ENCODE measurements around the gene PIGV. TPM values are rescaled to one million over a fixed set of nuclear protein-coding genes. Genes with fewer than 3 reads are reported as not detected.
A peak's percentile ranks its signal among the peaks of the same experiment; 100 is the strongest.

Gene PIGV
- total RNA-seq, 1 donor from 2014 or later = 11.5 TPM

GRCh38 chr1:26787381-26787705 lies 407 bp upstream of the PIGV start:
- no peak for TF ChIP-seq CTCF (IDR thresholded peaks at IDR 0.05; ENCODE audit: insufficient read depth, low read length, poor library complexity, severe bottlenecking)
- Histone ChIP-seq H3K27me3 (ENCODE audit: control insufficient read depth, insufficient read depth, low read length) (no peaks in the 10 kb centered on the region), H3K36me3 (ENCODE audit: control insufficient read depth, insufficient read depth, low read length) (no peaks in the 10 kb centered on the region), H3K4me3 (ENCODE audit: low read depth, low read length) (peak overlapping the region; percentile 68)
- no peak for DNase-seq (ENCODE audit: low read depth)

- Histone ChIP-seq H3K4me3 (ENCODE audit: low read depth, low read length) (peak overlapping the region; percentile 68), H3K36me3 (ENCODE audit: control insufficient read depth, insufficient read depth, low read length) (no peaks in the 10 kb centered on the region), H3K27me3 (ENCODE audit: control insufficient read depth, insufficient read depth, low read length) (no peaks in the 10 kb centered on the region)
- no peak for TF ChIP-seq CTCF (IDR thresholded peaks at IDR 0.05; ENCODE audit: insufficient read depth, low read length, poor library complexity, severe bottlenecking)
- no peak for DNase-seq (ENCODE audit: low read depth)
Observed at GRCh38 chr1:26788515-26788785, 700 bp downstream of the PIGV start.

- peak; percentile 96 for TF ChIP-seq CTCF (IDR thresholded peaks at IDR 0.05; ENCODE audit: insufficient read depth, low read length, poor library complexity, severe bottlenecking)
- Histone ChIP-seq H3K4me3 (ENCODE audit: low read depth, low read length) (peak overlapping the region; percentile 68), H3K27me3 (ENCODE audit: control insufficient read depth, insufficient read depth, low read length) (no peaks in the 10 kb centered on the region), H3K36me3 (ENCODE audit: control insufficient read depth, insufficient read depth, low read length) (no peaks in the 10 kb centered on the region)
- DNase-seq (ENCODE audit: low read depth) = no peak
Observed at GRCh38 chr1:26788836-26789611, 1.3 kb downstream of the PIGV start.

DNA sequence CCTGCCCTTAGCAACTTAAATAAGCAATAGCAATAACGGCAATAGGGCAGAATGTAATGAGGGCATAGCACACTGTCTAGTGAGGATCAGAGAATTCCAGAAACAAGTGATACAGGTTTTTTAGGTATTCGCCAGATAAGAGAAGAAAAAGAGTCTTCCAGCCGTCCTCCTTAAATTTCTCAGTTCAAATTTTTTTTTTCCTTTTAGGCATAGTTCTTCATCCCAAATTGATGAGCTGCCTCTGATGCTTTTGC lies 1.8 kb downstream of the PIGV start:
- Histone ChIP-seq H3K27me3 (ENCODE audit: control insufficient read depth, insufficient read depth, low read length) (no peaks in the 10 kb centered on the region), H3K36me3 (ENCODE audit: control insufficient read depth, insufficient read depth, low read length) (no peaks in the 10 kb centered on the region), H3K4me3 (ENCODE audit: low read depth, low read length) (no peak overlapping the region)
- TF ChIP-seq CTCF (IDR thresholded peaks at IDR 0.05; ENCODE audit: insufficient read depth, low read length, poor library complexity, severe bottlenecking) = no peak
- no peak for DNase-seq (ENCODE audit: low read depth)

GRCh38 chr1:26789931-26790330 lies 2.2 kb downstream of the PIGV start:
- no peak for TF ChIP-seq CTCF (IDR thresholded peaks at IDR 0.05; ENCODE audit: insufficient read depth, low read length, poor library complexity, severe bottlenecking)
- Histone ChIP-seq H3K27me3 (ENCODE audit: control insufficient read depth, insufficient read depth, low read length) (no peaks in the 10 kb centered on the region), H3K4me3 (ENCODE audit: low read depth, low read length) (no peak overlapping the region), H3K36me3 (ENCODE audit: control insufficient read depth, insufficient read depth, low read length) (no peaks in the 10 kb centered on the region)
- no peak for DNase-seq (ENCODE audit: low read depth)

DNA sequence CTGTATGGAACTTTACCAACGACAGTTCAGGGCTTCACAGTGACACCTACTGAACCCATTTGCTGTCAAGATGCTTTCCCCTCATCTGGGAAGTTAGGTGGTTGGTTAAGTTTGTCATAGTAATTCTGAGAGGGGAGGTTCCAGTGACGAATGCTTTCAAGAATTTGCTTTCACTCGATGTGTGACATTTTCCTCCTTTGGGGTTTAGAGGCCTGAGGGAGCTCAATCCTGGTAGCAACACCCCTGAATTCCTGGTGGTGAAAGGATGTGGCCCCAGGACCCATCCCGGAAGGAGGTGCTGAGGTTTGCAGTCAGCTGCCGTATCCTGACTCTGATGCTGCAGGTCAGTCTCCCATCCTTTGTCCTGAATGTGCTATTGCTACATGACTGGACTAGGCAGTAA lies 2.8 kb downstream of the PIGV start:
- H3K4me3 ChIP-seq (ENCODE audit: low read depth, low read length) = no peak overlapping the region
- no peak for TF ChIP-seq CTCF (IDR thresholded peaks at IDR 0.05; ENCODE audit: insufficient read depth, low read length, poor library complexity, severe bottlenecking)
- H3K27me3 ChIP-seq (ENCODE audit: control insufficient read depth, insufficient read depth, low read length) = no peaks in the 10 kb centered on the region
- no peaks in the 10 kb centered on the region for H3K36me3 ChIP-seq (ENCODE audit: control insufficient read depth, insufficient read depth, low read length)
- no peak for DNase-seq (ENCODE audit: low read depth)
